GM19025 (cell line): ENCODE results near the gene METRN.
"Not testable (repeated sequence)": the region's sequence is repeated elsewhere in the genome, so short reads cannot be mapped to it uniquely, and the experiment has no call there.

Experiments used
- ATAC-seq: cut with Tn5 transposase; IDR thresholded peaks from one replicate; pipeline ENCODE4 v1.9.1; 2021; ENCODE audit warnings: mild to moderate bottlenecking, low read depth, moderate library complexity; ENCODE audit not compliant: unreplicated experiment

Gene METRN

GRCh38 chr16:751152-752006 lies 36.5 kb downstream of the METRN start:
- no peak for ATAC-seq

GRCh38 chr16:752007-752312 lies 37.0 kb downstream of the METRN start:
- no peak for ATAC-seq

- ATAC-seq, result not testable (repeated sequence)
Observed at GRCh38 chr16:754121-754607, 39.2 kb downstream of the METRN start.

GRCh38 chr16:754656-755055 lies 39.7 kb downstream of the METRN start:
- ATAC-seq, result no peak

GRCh38 chr16:756428-756827 lies 41.5 kb downstream of the METRN start:
- ATAC-seq, result no peak

- ATAC-seq, result no peak
Observed at GRCh38 chr16:759110-759910, 44.4 kb downstream of the METRN start.

- ATAC-seq, result no peak
Observed at GRCh38 chr16:760065-760464, 45.1 kb downstream of the METRN start.

- ATAC-seq, result no peak
Observed at GRCh38 chr16:760545-761343, 45.8 kb downstream of the METRN start, which contains the start of gene MSLN. MSLN (plus strand) TSS chr16:760734; CDS start chr16:762681, 1,947 bp downstream.

GRCh38 chr16:761625-762513 lies 47.0 kb downstream of the METRN start:
- no peak for ATAC-seq

GRCh38 chr16:762595-763268 lies 47.8 kb downstream of the METRN start:
- no peak for ATAC-seq

- ATAC-seq, result no peak
Observed at GRCh38 chr16:763369-764183, 48.7 kb downstream of the METRN start.

GRCh38 chr16:764184-764750 lies 49.3 kb downstream of the METRN start:
- no peak for ATAC-seq

GRCh38 chr16:764848-765487 lies 50.0 kb downstream of the METRN start:
- ATAC-seq, result no peak

GRCh38 chr16:765488-765865 lies 50.6 kb downstream of the METRN start:
- ATAC-seq, result no peak

- ATAC-seq, result no peak
Observed at GRCh38 chr16:766008-766819, 51.3 kb downstream of the METRN start.

GRCh38 chr16:766820-767640 lies 52.1 kb downstream of the METRN start:
- no peak for ATAC-seq
